Right cardiac atrium (tissue), 5 donors: ENCODE data around the gene CADM2. TPM values are rescaled to one million over a fixed set of nuclear protein-coding genes. Genes with fewer than 3 reads are reported as not detected.
"Not testable (repeated sequence)": the region's sequence is repeated elsewhere in the genome, so short reads cannot be mapped to it uniquely, and the experiment has no call there.

Experiments used
- ATAC-seq, 2 donors: fragments of 200-7000 bp; cut with Tn5 transposase; one replicate each; pipeline versions ENCODE4 v1.8.0 to v1.9.1; 2020; ENCODE audit warnings: moderate library complexity in 2 of 2, mild to moderate bottlenecking in 1 of 2
- DNase-seq, 3 donors: peaks; one replicate each; pipeline ENCODE4 v3.0.0-alpha.2; 2020
- H3K27ac ChIP-seq: one replicate; pipeline ENCODE4 v1.5.1; 2013; ENCODE audit warnings: mild to moderate bottlenecking, low read length, control low read depth, moderate library complexity
- H3K27me3 ChIP-seq: one replicate; pipeline ENCODE4 v1.6.1; 2013; ENCODE audit not compliant: control insufficient read depth, insufficient read depth
- H3K4me1 ChIP-seq: one replicate; pipeline ENCODE4 v1.6.1; 2013; ENCODE audit warnings: low read length; ENCODE audit not compliant: control insufficient read depth, insufficient read depth
- H3K4me3 ChIP-seq: one replicate; pipeline ENCODE4 v1.5.1; 2013; ENCODE audit warnings: low read length, control low read depth
- H3K9me3 ChIP-seq: one replicate; pipeline ENCODE4 v1.6.1; 2013; ENCODE audit warnings: low read length; ENCODE audit not compliant: control insufficient read depth
- WGBS: extraction: QIAGEN DNeasy Blood & Tissue Kit; methylation state at CpG from one replicate; pipeline ENCODE4 v1.1.7; 2013; 5-methylcytosine and 5-hydroxymethylcytosine counted together
- intact Hi-C, 4 donors: fragments of 100-400 bp; cut with DNase I; formaldehyde crosslinking; loops; one replicate each; pipeline versions ENCODE4 v1.11.0 to v1.14.0; 2022 to 2023
- long read RNA-seq, 4 donors: library from polyadenylated mRNA; unstranded; transcript quantifications; one replicate each; pipeline ENCODE4 v2.0.0, GENCODE V29; 2020 to 2021
- polyA plus RNA-seq: library from polyadenylated mRNA; stranded (reverse); fragments of 200-250 nt; gene quantifications from one replicate; pipeline ENCODE4 v1.2.3, GENCODE V29; 2013
- total RNA-seq, 4 donors: library from RNA; stranded (reverse); fragmentation: NEBNext Ultra II Directional; extraction: Animal tissue kit (Norgen Biotek cat#: 25700); gene quantifications; one replicate each; pipeline ENCODE4 v1.2.1, GENCODE V29; 2021
- donor health status: healthy with polysubstance abuse.
- donor health status: DM: no; HTN: yes; CAD: no.
- donor health status: DM: no; HTN: no; CAD: no.
- donor health status: DM: no; HTN: yes; CAD: no; lungs with severe emphysema.
- donor health status: DM: yes; HTN: yes; CAD: no.

CADM2 gene
- total RNA-seq: 10 to 100 TPM; 14.3 to 17.8 (median 16.5) TPM
- 4.3 TPM for polyA plus RNA-seq
- long read RNA-seq, donor 1, partial matches to known transcripts: 0 of 1 reads
- long read RNA-seq, donor 1, other reads (novel, unspliced or antisense): 1 of 1 reads
- long read RNA-seq, donor 2, partial matches to known transcripts: 4 of 5 reads
- long read RNA-seq, donor 2, other reads (novel, unspliced or antisense): 1 of 5 reads
- long read RNA-seq, donor 3, partial matches to known transcripts: 3 of 8 reads
- long read RNA-seq, donor 3, other reads (novel, unspliced or antisense): 5 of 8 reads
- long read RNA-seq, donor 4, partial matches to known transcripts: 3 of 7 reads
- long read RNA-seq, donor 4, other reads (novel, unspliced or antisense): 3 of 7 reads

GRCh38 chr3:84958495-84959469 lies at the start of gene CADM2:
TSS of gene CADM2 (plus strand) at chr3:84958989.
- intact Hi-C loops: no loop called here
- peak; percentile 100 for ATAC-seq
- no peaks in the 10 kb centered on the region for H3K9me3 ChIP-seq
- WGBS: under 1% methylated on average over 70 of the region's 70 CpGs
- no peaks in the 10 kb centered on the region for H3K4me1 ChIP-seq
- H3K4me3 ChIP-seq: peak within 1 kb of the TSS; percentile 48
- DNase-seq: peak; percentile 88 to 96 (median 96)
- no peaks in the 10 kb centered on the region for H3K27me3 ChIP-seq
- peak within 1 kb of the TSS; percentile 44 for H3K27ac ChIP-seq

DNA sequence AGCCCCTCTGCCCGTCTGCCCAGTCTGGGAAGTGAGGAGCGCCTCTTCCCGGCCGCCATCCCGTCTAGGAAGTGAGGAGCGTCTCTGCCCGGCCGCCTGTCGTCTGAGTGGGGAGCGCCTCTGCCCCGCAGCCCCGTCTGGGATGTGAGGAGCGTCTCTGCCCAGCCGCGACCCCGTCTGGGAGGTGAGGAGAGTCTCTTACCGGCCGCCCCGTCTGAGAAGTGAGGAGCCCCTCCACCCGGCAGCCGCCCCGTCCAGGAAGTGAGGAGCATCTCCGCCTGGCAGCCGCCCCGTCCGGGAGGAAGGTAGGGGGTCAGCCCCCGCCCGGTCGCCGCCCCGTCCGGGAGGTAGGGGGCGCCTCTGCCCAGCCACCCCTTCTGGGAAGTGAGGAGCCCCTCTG lies 40.2 kb upstream of the CADM2 start:
- peak in 2 of 3 donors; percentile 31 to 40 for DNase-seq
- intact Hi-C loops, H3K4me3 ChIP-seq, H3K27me3 ChIP-seq, H3K9me3 ChIP-seq, H3K27ac ChIP-seq, H3K4me1 ChIP-seq, ATAC-seq: not testable (repeated sequence)
- 91% methylated on average over 33 of the region's 33 CpGs for WGBS

DNA sequence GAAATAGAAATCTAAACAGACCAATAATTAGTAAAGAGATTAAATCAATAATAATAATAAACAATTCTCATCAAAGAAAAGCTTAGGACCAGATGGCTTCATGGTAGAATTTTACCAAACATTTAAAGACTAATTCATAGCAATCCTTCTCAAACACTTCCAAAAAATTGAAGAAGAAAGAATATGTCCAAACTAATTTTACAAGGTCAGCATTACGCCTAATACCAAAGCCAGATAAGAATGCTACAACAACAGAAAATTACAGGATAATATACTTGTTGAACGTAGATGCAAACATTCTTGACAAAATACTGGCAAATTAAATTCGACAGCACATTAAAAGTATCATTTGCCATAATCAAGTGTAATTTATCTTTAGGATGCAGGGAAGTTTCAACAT lies 36.1 kb upstream of the CADM2 start:
- WGBS: 75% methylated on average over 3 of the region's 3 CpGs
- ATAC-seq: no peak
- H3K4me3 ChIP-seq: no peak overlapping the region
- H3K27me3 ChIP-seq: no peaks in the 10 kb centered on the region
- H3K4me1 ChIP-seq: no peaks in the 10 kb centered on the region
- intact Hi-C loops: no loop called here
- DNase-seq: no peak
- no peaks in the 10 kb centered on the region for H3K9me3 ChIP-seq
- no peak overlapping the region for H3K27ac ChIP-seq

DNA sequence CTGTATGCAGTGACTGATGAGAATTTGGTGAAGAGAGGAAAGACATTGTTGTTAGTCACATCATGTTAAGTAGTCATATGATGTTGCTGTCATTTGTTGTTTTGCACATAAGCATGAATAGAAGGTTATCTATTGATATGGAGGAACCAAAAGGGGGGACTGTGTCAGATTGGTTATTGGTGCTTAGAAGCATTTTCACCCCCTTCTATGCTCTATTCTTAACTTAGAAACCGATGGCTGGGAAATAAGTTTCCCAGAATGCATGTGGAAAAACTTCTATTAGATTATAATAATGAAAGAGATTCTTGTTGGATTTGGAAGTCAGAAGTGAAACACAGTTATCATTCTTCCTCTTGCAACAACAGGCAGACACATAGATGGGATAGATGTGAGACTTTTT lies 33.2 kb upstream of the CADM2 start:
- H3K27ac ChIP-seq: no peak overlapping the region
- ATAC-seq (no peak), DNase-seq (no peak)
- no peaks in the 10 kb centered on the region for H3K4me1 ChIP-seq
- intact Hi-C loops: no loop called here
- no peaks in the 10 kb centered on the region for H3K27me3 ChIP-seq
- H3K9me3 ChIP-seq: no peaks in the 10 kb centered on the region
- WGBS: 56% methylated on average over 1 of the region's 1 CpG
- H3K4me3 ChIP-seq: no peak overlapping the region

DNA sequence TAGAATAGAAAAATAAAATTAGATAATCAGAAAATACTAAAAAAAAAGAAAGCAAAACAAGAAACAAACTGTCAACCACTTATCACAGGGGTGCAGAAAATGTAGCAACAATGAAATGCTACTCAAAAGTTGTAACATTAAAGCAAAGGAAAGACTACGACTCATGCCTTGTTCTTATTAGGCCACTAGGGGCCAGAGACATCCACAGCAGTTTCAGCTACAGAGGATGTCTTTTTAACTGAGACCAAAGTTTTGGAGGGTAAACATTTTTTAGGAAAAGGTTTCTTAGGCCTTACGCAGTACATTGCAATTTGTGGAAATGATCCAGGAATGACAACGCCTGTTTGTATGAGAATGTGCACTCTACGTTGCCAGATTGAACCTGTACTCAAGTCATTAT lies 15.4 kb upstream of the CADM2 start:
- Histone ChIP-seq H3K27me3 (no peaks in the 10 kb centered on the region), H3K9me3 (no peaks in the 10 kb centered on the region), H3K4me3 (no peak overlapping the region), H3K4me1 (no peaks in the 10 kb centered on the region), H3K27ac (no peak overlapping the region)
- DNase-seq: no peak
- intact Hi-C loops: no loop called here
- no peak for ATAC-seq
- WGBS: 58% methylated on average over 4 of the region's 4 CpGs

DNA sequence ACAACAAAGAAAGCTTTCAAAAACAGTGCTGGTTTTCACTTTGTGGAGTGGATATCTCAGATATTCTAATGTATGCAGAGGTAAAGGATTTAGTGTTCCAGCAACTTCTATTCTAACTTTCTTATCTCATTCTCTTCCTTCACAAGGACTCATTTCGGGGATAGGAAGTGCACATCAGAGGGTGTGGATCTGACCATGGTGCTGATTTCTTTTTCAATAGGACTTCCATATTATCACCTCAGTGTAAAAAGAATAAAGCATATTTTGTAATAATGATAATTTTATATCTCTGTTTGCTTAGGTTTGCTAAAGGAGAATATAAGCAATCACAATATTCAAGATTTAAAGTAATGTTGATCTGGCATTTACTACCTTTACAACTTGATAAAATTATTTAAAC lies 12.5 kb upstream of the CADM2 start:
- intact Hi-C loops: no loop called here
- DNase-seq: no peak
- WGBS: 0% methylated on average over 1 of the region's 1 CpG
- Histone ChIP-seq H3K9me3 (no peaks in the 10 kb centered on the region), H3K27ac (no peak overlapping the region), H3K27me3 (no peaks in the 10 kb centered on the region), H3K4me1 (no peaks in the 10 kb centered on the region), H3K4me3 (no peak overlapping the region)
- ATAC-seq: no peak

- Histone ChIP-seq H3K4me1 (no peaks in the 10 kb centered on the region), H3K4me3 (peak overlapping the region; percentile 48), H3K27ac (no peak overlapping the region), H3K9me3 (no peaks in the 10 kb centered on the region), H3K27me3 (no peaks in the 10 kb centered on the region)
- ATAC-seq (peak in 1 of 2 donors; percentile 2), DNase-seq (peak in 1 of 3 donors; percentile 33)
- WGBS: 2% methylated on average over 40 of the region's 40 CpGs
- intact Hi-C loops: no loop called here
These were observed 882 bp downstream of the CADM2 start for GRCh38 chr3:84959470-84960271.

- H3K27me3 ChIP-seq: no peaks in the 10 kb centered on the region
- ATAC-seq: no peak
These were observed 1.8 kb downstream of the CADM2 start for GRCh38 chr3:84960581-84960980.

DNA sequence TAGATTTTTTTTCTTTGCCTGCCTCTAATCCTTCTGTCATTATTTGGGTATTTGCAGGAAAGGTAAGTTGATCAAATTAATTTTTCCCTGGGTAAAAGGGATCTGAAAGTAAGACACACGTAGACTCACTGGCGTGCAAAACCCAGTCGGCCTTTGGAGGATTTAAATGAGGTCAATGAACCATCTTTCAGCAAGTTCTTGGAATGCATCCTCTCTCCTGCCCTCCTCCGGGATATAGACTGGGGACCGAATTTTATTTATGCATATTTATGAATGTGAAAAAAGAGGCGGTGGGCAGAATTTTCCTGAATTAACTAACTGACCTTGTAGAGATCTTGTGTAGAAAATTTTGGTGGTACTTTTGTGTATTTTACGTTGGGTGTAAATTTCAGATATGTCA lies 2.2 kb downstream of the CADM2 start:
- ATAC-seq: no peak
- intact Hi-C loops: no loop called here
- no peak overlapping the region for H3K27ac ChIP-seq

More at GRCh38 chr3:84960581-84960980, 1.8 kb downstream of the CADM2 start:
- no peak for DNase-seq
- 6% methylated on average over 12 of the region's 12 CpGs for WGBS
- Histone ChIP-seq H3K4me3 (peak overlapping the region; percentile 38), H3K4me1 (no peaks in the 10 kb centered on the region), H3K27ac (no peak overlapping the region), H3K9me3 (no peaks in the 10 kb centered on the region)
- intact Hi-C loops: no loop called here

GRCh38 chr3:84961521-84962255 lies 2.9 kb downstream of the CADM2 start:
- no peaks in the 10 kb centered on the region for H3K4me1 ChIP-seq
- ATAC-seq (no peak), DNase-seq (peak in 2 of 3 donors; percentile 40 to 49)
- no peaks in the 10 kb centered on the region for H3K9me3 ChIP-seq
- WGBS: 15% methylated on average over 23 of the region's 23 CpGs
- intact Hi-C loops: no loop called here
- no peaks in the 10 kb centered on the region for H3K27me3 ChIP-seq
- peak overlapping the region; percentile 38 for H3K4me3 ChIP-seq
- H3K27ac ChIP-seq: no peak overlapping the region

More for the DNA sequence above, 2.2 kb downstream of the CADM2 start:
- H3K4me1 ChIP-seq: no peaks in the 10 kb centered on the region
- H3K27me3 ChIP-seq: no peaks in the 10 kb centered on the region
- peak overlapping the region; percentile 38 for H3K4me3 ChIP-seq
- WGBS: 8% methylated on average over 7 of the region's 7 CpGs
- no peaks in the 10 kb centered on the region for H3K9me3 ChIP-seq
- DNase-seq: no peak
